Body of pancreas (tissue), 4 donors: Measurements from ENCODE around the gene RGS10. TPM values are rescaled to one million over a fixed set of nuclear protein-coding genes. Genes with fewer than 3 reads are reported as not detected.

ENCODE experiments used
- ATAC-seq: fragments of 150-250 bp; one replicate; pipeline ENCODE4 v1.9.1; 2016
- DNase-seq, 4 donors: peaks; one replicate each; pipeline ENCODE4 v3.0.0-alpha.2; 2019
- H3K27ac ChIP-seq, 4 donors: fragments of 200-600 bp; sonication (generic); 1 replicate in 3 of 4; 2 replicates in 1 of 4; pipeline versions ENCODE4 v1.5.1 to v1.6.1; 2016 to 2019; ENCODE audit warnings: mild to moderate bottlenecking in 1 of 4, mixed read lengths in 1 of 4, moderate library complexity in 1 of 4
- H3K27me3 ChIP-seq, 2 donors: fragments of 200-600 bp; sonication (generic); one replicate each; pipeline ENCODE4 v1.6.0; 2016; ENCODE audit warnings: mild to moderate bottlenecking in 1 of 2
- H3K36me3 ChIP-seq, 2 donors: fragments of 200-600 bp; sonication (generic); replicated peaks in 1 of 2; 2 replicates each; pipeline ENCODE4 v1.5.1; 2016; ENCODE audit warnings: low read depth in 2 of 2; ENCODE audit not compliant: insufficient read depth in 1 of 2
- H3K4me1 ChIP-seq: fragments of 200-600 bp; sonication (generic); one replicate; pipeline ENCODE4 v1.6.0; 2016
- H3K4me3 ChIP-seq, 2 donors: fragments of 200-600 bp; sonication (generic); 1 replicate in 1 of 2; 2 replicates in 1 of 2; pipeline ENCODE4 v1.5.1; 2016 to 2019
- H3K9me3 ChIP-seq, 3 donors: fragments of 200-600 bp; sonication (generic); 1 replicate in 2 of 3; 2 replicates in 1 of 3; pipeline ENCODE4 v1.5.1; 2016
- CTCF ChIP-seq, 7 experiments: fragments of 450-650 bp in 4 of 7; fragments of 200-600 bp in 3 of 7; sonication (generic) in 3 of 7; IDR thresholded peaks; one replicate each; pipeline ENCODE4 v1.5.1; 2016 to 2019; ENCODE audit warnings: antibody characterized with exemption in 7 of 7
- POLR2A ChIP-seq, 3 donors: fragments of 450-650 bp; IDR thresholded peaks; one replicate each; pipeline ENCODE4 v1.6.1; 2016; ENCODE audit warnings: antibody characterized with exemption in 3 of 3, mild to moderate bottlenecking in 2 of 3
- WGBS, 2 donors: methylation state at CpG; one replicate each; pipeline ENCODE4 v1.1.5; 2017; 5-methylcytosine and 5-hydroxymethylcytosine counted together
- intact Hi-C: fragments of 100-400 bp; cut with DNase I; formaldehyde crosslinking; loops from one replicate; pipeline ENCODE4 v1.15.1; 2023
- total RNA-seq, 2 donors: library from RNA; depleted of rRNA; stranded (reverse); fragments of >200 nt; gene quantifications; one replicate each; pipeline ENCODE4 v1.1.0, GENCODE V29; 2016

Gene RGS10
- total RNA-seq, 2 donors from 2014 or later, result 13.2 to 21.3 TPM

- no peak overlapping the region for H3K27ac ChIP-seq
- TF ChIP-seq CTCF (IDR thresholded peaks at IDR 0.05), result no peak
- no peak for TF ChIP-seq POLR2A (IDR thresholded peaks at IDR 0.05)
- no peaks in the 10 kb centered on the region for H3K9me3 ChIP-seq
- intact Hi-C loops, result no loop called here
- H3K4me1 ChIP-seq, result no peaks in the 10 kb centered on the region
- H3K27me3 ChIP-seq, result no peaks in the 10 kb centered on the region
- DNase-seq (no peak), ATAC-seq (no peak)
- no peaks in the 10 kb centered on the region for H3K36me3 ChIP-seq
- 45 to 51% methylated on average over 5 of the region's 5 CpGs for WGBS, 2 donors
- no peak overlapping the region for H3K4me3 ChIP-seq
These were observed 42.9 kb downstream of the RGS10 start for GRCh38 chr10:119499677-119500002.

GRCh38 chr10:119498889-119499676 lies 43.4 kb downstream of the RGS10 start:
- intact Hi-C loops, result no loop called here
- no peaks in the 10 kb centered on the region for H3K36me3 ChIP-seq
- H3K27me3 ChIP-seq, result no peaks in the 10 kb centered on the region
- TF ChIP-seq CTCF (IDR thresholded peaks at IDR 0.05) (no peak), POLR2A (IDR thresholded peaks at IDR 0.05) (no peak)
- DNase-seq (no peak), ATAC-seq (no peak)
- 71 to 76% methylated on average over 11 of the region's 11 CpGs for WGBS, 2 donors
- H3K4me3 ChIP-seq, result no peak overlapping the region
- no peaks in the 10 kb centered on the region for H3K9me3 ChIP-seq
- no peaks in the 10 kb centered on the region for H3K4me1 ChIP-seq
- no peak overlapping the region for H3K27ac ChIP-seq

- H3K27ac ChIP-seq, result no peak overlapping the region
- DNase-seq, result no peak
- no peaks in the 10 kb centered on the region for H3K36me3 ChIP-seq
- intact Hi-C loops, result no loop called here
- no peak for ATAC-seq
- TF ChIP-seq CTCF (IDR thresholded peaks at IDR 0.05), result no peak
- 89 to 91% methylated on average over 9 of the region's 9 CpGs for WGBS, 2 donors
- H3K4me1 ChIP-seq, result no peaks in the 10 kb centered on the region
- H3K27me3 ChIP-seq, result no peaks in the 10 kb centered on the region
- no peak overlapping the region for H3K4me3 ChIP-seq
- H3K9me3 ChIP-seq, result no peaks in the 10 kb centered on the region
These were observed 45.3 kb downstream of the RGS10 start for GRCh38 chr10:119497243-119497642.

GRCh38 chr10:119496273-119496672 lies 46.2 kb downstream of the RGS10 start:
- Histone ChIP-seq H3K4me1 (no peaks in the 10 kb centered on the region), H3K27ac (no peak overlapping the region)

More at GRCh38 chr10:119496273-119496672, 46.2 kb downstream of the RGS10 start:
- Histone ChIP-seq H3K36me3 (no peaks in the 10 kb centered on the region), H3K27me3 (no peaks in the 10 kb centered on the region), H3K9me3 (no peaks in the 10 kb centered on the region), H3K4me3 (no peak overlapping the region)
- WGBS, 2 donors, result 83 to 84% methylated on average over 7 of the region's 7 CpGs
- ATAC-seq (no peak), DNase-seq (no peak)
- TF ChIP-seq POLR2A (IDR thresholded peaks at IDR 0.05) (no peak), CTCF (IDR thresholded peaks at IDR 0.05) (no peak)
- intact Hi-C loops, result no loop called here
